ENCODE data around the gene PPP1R2C.

DNA sequence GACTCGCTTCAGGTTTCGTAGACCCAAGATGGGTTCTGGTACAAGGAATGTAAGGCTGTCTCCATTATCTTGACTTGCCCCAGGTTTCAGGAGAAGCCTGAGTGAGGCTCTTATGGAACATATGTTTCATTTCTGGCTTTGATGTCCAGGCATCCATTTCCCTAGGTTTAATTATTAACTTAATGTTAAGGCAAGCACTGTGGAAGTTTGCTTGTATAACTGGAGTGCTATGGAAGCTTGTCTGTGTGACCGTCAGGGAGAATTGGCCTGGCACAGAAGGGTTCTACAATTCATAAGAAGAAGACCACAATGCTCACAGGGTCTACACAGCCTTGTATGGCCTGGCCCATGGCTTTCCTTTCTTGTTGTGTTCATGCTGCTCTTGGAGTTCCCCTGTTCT lies 47.2 kb upstream of the PPP1R2C start:
- TF ChIP-seq CTCF (conservative IDR thresholded peaks at IDR 0.05; ENCODE audit: low read length) (no peak), EZH2phosphoT487 (IDR thresholded peaks at IDR 0.05; ENCODE audit: borderline replicate concordance) (no peak)
